GM10266 (cell line): Measurements from ENCODE around the gene UCP3.
"Not testable (repeated sequence)": the region's sequence is repeated elsewhere in the genome, so short reads cannot be mapped to it uniquely, and the experiment has no call there.

Experiments used
- DNase-seq: peaks from one replicate; pipeline ENCODE4 v3.0.0; 2012; ENCODE audit errors: extremely low spot score
- TF ChIP-seq, protein P1 (sequence below): IDR thresholded peaks from 2 replicates; pipeline ENCODE4 v1.5.1; 2012; ENCODE audit warnings: mild to moderate bottlenecking, low read depth; ENCODE audit not compliant: control insufficient read depth, insufficient read depth; ENCODE audit errors: missing control alignments

The UCP3 gene

DNA sequence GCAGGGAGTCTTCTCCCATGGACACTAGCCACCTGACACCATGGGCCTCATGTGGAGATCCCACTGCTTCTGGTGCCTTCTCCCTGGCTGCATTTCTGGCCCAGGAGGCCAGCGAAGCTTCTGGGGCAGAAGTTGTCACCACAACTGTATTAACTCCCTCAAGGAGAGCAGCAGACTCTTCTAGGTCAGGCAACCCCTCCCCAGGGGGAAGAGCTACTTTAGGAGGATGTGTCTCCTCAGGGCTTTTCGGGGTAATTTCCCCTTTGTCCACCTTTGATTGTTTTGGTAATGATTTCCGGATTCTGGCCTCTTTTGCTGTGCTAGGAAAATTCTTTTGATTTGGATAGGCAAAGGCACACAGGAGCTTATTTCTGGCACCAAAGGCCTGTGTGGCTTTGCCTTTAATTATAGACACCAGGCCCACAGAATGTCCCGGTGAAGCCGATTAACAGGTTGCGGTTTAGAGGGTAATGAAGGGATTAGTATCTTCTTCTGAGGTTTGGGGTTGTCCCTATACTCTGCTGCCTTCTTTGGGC lies 17.3 kb downstream of the UCP3 start:
- peak; percentile 47 for DNase-seq
- TF ChIP-seq, protein P1, sequence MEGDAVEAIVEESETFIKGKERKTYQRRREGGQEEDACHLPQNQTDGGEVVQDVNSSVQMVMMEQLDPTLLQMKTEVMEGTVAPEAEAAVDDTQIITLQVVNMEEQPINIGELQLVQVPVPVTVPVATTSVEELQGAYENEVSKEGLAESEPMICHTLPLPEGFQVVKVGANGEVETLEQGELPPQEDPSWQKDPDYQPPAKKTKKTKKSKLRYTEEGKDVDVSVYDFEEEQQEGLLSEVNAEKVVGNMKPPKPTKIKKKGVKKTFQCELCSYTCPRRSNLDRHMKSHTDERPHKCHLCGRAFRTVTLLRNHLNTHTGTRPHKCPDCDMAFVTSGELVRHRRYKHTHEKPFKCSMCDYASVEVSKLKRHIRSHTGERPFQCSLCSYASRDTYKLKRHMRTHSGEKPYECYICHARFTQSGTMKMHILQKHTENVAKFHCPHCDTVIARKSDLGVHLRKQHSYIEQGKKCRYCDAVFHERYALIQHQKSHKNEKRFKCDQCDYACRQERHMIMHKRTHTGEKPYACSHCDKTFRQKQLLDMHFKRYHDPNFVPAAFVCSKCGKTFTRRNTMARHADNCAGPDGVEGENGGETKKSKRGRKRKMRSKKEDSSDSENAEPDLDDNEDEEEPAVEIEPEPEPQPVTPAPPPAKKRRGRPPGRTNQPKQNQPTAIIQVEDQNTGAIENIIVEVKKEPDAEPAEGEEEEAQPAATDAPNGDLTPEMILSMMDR, result no peak

DNA sequence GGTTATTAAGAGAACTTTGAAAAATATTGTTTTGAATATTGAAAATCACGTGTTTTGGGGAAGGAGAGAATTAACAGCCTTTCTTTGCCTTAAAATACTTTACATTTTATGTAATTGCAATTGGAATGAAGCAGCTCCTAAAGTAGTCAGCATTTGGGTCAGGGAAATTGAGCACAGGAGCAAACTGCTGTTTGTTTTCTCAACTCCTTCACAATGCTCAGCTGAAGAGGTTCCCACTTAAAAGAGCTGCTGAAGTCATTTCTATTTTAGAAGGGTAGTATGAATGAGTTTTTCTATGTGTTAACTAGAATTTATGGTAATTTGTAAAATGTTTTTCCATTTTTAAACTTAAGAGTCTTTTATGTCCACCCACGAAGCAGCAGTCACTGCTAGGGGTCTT lies 18.2 kb downstream of the UCP3 start:
- TF ChIP-seq, protein P1, result no peak
- no peak for DNase-seq

DNA sequence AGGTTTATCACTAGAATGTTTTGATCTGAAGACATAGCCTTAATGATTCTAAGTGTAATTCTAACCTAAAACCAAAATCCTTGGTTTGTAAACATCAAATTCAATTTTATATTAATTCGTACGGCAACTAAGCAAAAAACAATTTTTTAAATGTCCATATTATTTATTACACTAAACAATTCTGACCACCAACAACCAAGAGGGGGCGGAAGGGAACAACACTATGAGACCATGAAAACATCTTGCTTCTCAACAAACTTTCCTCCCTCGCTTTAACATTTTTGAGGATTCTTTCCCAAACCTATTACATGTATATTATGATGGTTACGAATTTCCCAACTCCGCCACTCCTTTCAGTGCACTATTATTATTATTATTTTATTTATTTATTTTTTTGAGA lies 19.7 kb downstream of the UCP3 start:
- TF ChIP-seq, protein P1, result peak; percentile 13
- no peak for DNase-seq

DNA sequence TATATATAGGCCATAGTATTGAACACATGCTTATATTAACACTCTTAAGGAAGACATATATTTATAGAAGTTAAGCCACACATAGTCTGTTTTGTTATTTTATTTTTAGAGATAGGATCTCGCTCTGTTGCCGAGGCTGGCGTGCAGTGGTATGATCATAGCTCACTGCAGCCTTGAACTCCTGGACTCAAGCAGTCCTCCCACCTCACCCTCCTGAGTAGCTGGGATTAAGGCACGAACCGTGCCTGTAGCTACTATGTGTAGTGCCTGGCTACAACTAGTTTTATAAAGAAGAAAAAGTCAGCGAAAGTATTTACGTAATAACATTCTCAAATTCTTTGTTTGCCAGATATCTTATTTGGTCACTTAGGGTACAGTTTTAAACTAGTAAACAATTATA lies 20.7 kb downstream of the UCP3 start:
- DNase-seq, result no peak

DNA sequence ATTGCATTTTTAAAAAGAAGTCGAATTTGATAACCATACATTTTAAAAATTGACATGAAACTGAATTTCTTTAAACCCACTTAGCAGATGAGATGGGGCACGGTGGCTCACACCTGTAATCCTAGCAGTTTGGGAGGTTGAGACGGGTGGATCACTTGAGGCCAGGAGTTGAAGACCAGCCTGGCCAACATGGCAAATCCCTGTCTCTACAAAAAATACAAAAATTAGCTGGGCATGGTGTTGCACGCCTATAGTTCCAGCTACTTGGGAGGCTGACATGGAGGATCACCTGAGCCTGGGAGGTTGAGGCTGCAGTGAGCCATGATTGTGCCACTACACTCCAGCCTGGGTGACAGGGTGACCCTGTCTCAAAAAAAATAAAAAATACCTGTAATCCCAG lies 23.2 kb downstream of the UCP3 start:
- DNase-seq, result not testable (repeated sequence)

More for the DNA sequence above, 20.7 kb downstream of the UCP3 start:
- TF ChIP-seq, protein P1, result no peak

DNA sequence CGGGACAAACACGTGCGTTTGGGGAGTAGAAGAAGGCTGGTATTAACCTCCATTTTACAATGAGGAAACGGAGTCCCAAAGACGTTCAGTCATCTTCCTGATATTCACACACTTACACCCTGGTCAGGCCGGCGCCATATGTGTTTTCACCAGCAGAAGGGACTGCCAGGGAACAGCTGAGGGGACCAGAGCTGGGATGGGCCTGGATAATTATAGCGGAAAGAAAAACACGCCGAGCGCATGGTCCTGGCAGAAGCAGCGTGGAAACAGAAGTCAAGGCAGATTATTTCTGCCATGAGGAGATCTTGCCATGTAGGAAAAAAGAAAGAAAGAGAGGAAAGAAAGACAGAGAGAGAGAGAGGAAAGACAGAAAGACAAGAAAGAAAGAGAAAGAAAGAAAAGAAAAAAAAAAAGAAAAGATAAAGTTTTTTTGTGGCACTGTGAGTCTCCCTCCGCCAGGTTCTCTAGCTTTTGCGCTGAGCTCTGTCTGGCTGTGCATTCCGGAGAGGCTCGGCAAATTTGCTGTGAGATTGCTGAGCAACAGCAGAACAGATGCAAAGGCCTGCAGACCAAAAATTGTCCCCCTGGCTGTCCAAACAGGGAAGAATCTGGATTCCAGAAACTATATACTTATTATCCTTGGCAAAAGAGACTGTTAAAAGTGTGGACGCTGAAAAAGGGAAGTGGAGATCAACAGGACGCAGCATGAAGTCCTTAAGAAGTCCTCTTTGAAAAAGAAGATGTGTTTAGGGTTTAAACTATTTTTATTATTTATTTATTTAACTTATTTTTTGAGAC lies 24.9 kb downstream of the UCP3 start:
- no peak for DNase-seq

DNA sequence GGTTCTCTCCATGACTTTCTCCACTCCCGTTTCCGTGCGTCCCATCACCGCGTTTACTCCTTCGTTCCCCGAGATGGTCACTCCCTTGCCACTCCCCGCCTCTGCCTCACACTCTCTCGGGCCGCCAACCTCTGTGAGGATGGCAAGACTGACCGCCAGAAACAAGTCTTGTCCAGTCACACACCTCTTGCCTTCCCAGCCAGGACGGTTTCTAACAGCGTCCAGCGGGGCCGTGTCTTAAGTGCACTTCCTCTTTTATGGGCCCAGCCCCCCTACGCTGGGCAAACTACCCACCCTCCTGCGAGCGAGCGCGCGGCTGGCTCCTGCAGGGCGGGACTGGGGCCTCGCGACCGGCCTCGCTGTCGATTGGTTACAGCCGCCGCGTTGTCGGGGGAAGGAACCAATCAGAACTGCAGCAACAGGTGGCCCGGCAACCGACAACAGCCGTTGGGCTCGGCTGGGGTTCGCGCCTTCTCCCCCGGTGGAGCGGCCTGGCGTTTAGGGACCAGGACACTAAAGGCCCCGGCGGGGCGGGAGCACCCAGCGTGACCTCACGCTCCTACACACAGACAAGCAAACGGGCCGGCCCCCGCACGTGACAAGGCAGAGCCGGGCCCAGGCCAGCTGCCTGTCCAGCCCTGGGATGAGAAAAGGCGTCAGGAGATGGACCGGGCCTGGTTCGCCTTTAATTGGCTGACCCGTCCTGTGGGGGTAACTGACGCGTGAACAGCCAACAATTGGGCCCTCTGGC lies 25.7 kb downstream of the UCP3 start:
- TF ChIP-seq, protein P1, result no peak
- DNase-seq, result peak; percentile 97

More for the DNA sequence above, 24.9 kb downstream of the UCP3 start:
- TF ChIP-seq, protein P1, result no peak
